Esophagus squamous epithelium (tissue), 5 donors: Measurements from ENCODE around the gene FCRL6. TPM values are rescaled to one million over a fixed set of nuclear protein-coding genes. Genes with fewer than 3 reads are reported as not detected.

Source experiments
- DNase-seq: peaks from one replicate; lab custom pipeline; 2025; lab: John Stamatoyannopoulos, UW
- H3K27ac ChIP-seq, 4 donors: fragments of 200-600 bp; sonication (generic); one replicate each; pipeline ENCODE4 v1.5.1; 2016 to 2019; ENCODE audit warnings: mild to moderate bottlenecking in 1 of 4
- H3K27me3 ChIP-seq, 4 donors: fragments of 200-600 bp; sonication (generic); 1 replicate in 3 of 4; 2 replicates in 1 of 4; pipeline versions ENCODE4 v1.5.1 to v1.6.0; 2017 to 2021; ENCODE audit warnings: antibody characterized with exemption in 1 of 4
- H3K36me3 ChIP-seq, 3 donors: fragments of 200-600 bp; sonication (generic); one replicate each; pipeline ENCODE4 v1.5.1; 2016 to 2019
- H3K4me1 ChIP-seq, 3 donors: fragments of 200-600 bp; sonication (generic); one replicate each; pipeline ENCODE4 v1.5.1; 2017 to 2019
- H3K4me3 ChIP-seq, 4 donors: fragments of 200-600 bp; sonication (generic); 1 replicate in 3 of 4; 2 replicates in 1 of 4; pipeline ENCODE4 v1.5.1; 2016 to 2019; ENCODE audit warnings: mild to moderate bottlenecking in 2 of 4, moderate library complexity in 1 of 4
- H3K9me3 ChIP-seq, 3 donors: fragments of 200-600 bp; sonication (generic); one replicate each; pipeline ENCODE4 v1.5.1; 2016 to 2019
- POLR2A ChIP-seq, 4 donors: fragments of 450-650 bp; IDR thresholded peaks; one replicate each; pipeline ENCODE4 v1.6.1; 2017; ENCODE audit warnings: antibody characterized with exemption in 4 of 4, mild to moderate bottlenecking in 4 of 4, moderate library complexity in 3 of 4
- whole genome bisulfite sequencing, 2 donors: methylation state at CpG; one replicate each; pipeline ENCODE4 v1.1.5; 2018; 5-methylcytosine and 5-hydroxymethylcytosine counted together
- intact Hi-C: fragments of 100-400 bp; cut with DNase I; formaldehyde crosslinking; loops from one replicate; pipeline ENCODE4 v1.15.0; 2022
- total RNA-seq, 4 donors: library from RNA; depleted of rRNA; stranded (reverse); fragments of >200 nt; gene quantifications; one replicate each; pipeline ENCODE4 v1.1.0, GENCODE V29; 2016
- TF ChIP-seq, protein P1 (sequence below), 6 experiments: fragments of 450-650 bp in 4 of 6; fragments of 200-600 bp in 2 of 6; sonication (generic) in 2 of 6; IDR thresholded peaks; one replicate each; pipeline ENCODE4 v1.5.1; 2016 to 2019; ENCODE audit warnings: antibody characterized with exemption in 6 of 6, mild to moderate bottlenecking in 4 of 6, moderate library complexity in 4 of 6
- donor health status: DM: yes; HTN: yes; CAD: no.

FCRL6 gene
- total RNA-seq, 4 donors from 2014 or later = 0.76 TPM; not detected in 3

- TF ChIP-seq, protein P1, sequence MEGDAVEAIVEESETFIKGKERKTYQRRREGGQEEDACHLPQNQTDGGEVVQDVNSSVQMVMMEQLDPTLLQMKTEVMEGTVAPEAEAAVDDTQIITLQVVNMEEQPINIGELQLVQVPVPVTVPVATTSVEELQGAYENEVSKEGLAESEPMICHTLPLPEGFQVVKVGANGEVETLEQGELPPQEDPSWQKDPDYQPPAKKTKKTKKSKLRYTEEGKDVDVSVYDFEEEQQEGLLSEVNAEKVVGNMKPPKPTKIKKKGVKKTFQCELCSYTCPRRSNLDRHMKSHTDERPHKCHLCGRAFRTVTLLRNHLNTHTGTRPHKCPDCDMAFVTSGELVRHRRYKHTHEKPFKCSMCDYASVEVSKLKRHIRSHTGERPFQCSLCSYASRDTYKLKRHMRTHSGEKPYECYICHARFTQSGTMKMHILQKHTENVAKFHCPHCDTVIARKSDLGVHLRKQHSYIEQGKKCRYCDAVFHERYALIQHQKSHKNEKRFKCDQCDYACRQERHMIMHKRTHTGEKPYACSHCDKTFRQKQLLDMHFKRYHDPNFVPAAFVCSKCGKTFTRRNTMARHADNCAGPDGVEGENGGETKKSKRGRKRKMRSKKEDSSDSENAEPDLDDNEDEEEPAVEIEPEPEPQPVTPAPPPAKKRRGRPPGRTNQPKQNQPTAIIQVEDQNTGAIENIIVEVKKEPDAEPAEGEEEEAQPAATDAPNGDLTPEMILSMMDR (IDR thresholded peaks at IDR 0.05) = peak in 2 of 6 experiments; percentile 10 to 32
- TF ChIP-seq POLR2A (IDR thresholded peaks at IDR 0.05) = no peak
- H3K9me3 ChIP-seq = no peaks in the 10 kb centered on the region
- DNase-seq = no peak
- no peak overlapping the region for H3K4me3 ChIP-seq
- peaks cover 4 to 62% (median 21%) of the 10 kb centered on the region in 3 donors for H3K4me1 ChIP-seq
- 47 to 62% methylated on average over 8 to 10 of the region's 13 CpGs for WGBS, 2 donors
- intact Hi-C loops = no loop called here
- no peaks in the 10 kb centered on the region for H3K36me3 ChIP-seq
- H3K27me3 ChIP-seq = no peaks in the 10 kb centered on the region
- peak overlapping the region; percentile 16 to 61 (median 38) for H3K27ac ChIP-seq
These were observed 43.8 kb downstream of the FCRL6 start for GRCh38 chr1:159845751-159846629.

DNA sequence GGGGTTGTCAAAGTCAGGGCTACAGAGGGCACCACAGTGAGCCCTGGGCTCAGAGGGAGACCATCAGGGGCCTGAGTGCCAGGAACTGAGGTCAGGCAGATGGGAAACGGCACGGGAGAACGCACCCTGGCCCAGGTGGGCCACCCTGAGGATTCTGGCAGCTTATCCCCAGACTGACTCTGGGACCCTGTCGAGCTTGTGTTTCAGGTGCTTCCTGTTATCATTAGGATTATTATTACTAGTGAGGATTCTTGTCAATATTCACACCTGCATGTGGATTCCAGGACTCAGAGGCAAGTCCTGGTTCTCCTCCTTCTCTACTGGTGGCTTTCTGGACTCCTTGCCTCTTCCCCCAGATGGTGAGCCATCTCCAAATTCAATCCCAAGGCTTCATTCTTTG is 45.1 kb downstream of the FCRL6 start:
- TF ChIP-seq, protein P1 (IDR thresholded peaks at IDR 0.05) = no peak
- no peak for TF ChIP-seq POLR2A (IDR thresholded peaks at IDR 0.05)
- 64 to 67% methylated on average over 2 to 4 of the region's 4 CpGs for WGBS, 2 donors
- H3K36me3 ChIP-seq = no peaks in the 10 kb centered on the region
- DNase-seq = no peak
- no peak overlapping the region for H3K4me3 ChIP-seq
- peaks cover 4 to 55% (median 21%) of the 10 kb centered on the region in 3 donors for H3K4me1 ChIP-seq
- H3K27me3 ChIP-seq = no peaks in the 10 kb centered on the region
- intact Hi-C loops = no loop called here
- no peaks in the 10 kb centered on the region for H3K9me3 ChIP-seq
- peak overlapping the region in 1 of 4 donors; percentile 44 for H3K27ac ChIP-seq

DNA sequence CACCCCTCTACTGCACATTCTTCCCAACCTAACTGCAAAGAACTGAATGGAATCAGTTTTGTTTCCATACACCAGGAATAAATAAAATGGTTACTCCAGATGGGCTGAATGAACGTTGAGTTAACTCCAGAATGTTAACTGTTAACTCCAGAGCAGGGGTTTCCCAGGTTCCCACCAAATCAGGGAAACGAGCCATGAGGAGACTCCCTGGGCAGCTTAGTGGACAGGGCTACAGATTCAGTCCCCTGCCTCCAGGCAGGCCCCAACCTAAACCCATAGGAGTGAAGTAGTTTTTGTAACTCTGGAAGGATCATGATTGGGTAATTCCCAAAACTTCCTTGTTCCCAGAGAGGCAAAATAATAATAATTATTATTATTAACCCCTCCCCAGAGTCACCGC is 46.2 kb downstream of the FCRL6 start:
- 35 to 54% methylated on average over 3 of the region's 3 CpGs for WGBS, 2 donors
- H3K36me3 ChIP-seq = no peaks in the 10 kb centered on the region
- H3K9me3 ChIP-seq = no peaks in the 10 kb centered on the region
- intact Hi-C loops = no loop called here
- no peak overlapping the region for H3K4me3 ChIP-seq
- H3K27me3 ChIP-seq = no peaks in the 10 kb centered on the region
- DNase-seq = no peak
- TF ChIP-seq, protein P1 (IDR thresholded peaks at IDR 0.05) = no peak
- no peak for TF ChIP-seq POLR2A (IDR thresholded peaks at IDR 0.05)
- H3K4me1 ChIP-seq = peaks cover 4 to 59% (median 22%) of the 10 kb centered on the region in 3 donors
- H3K27ac ChIP-seq = peak overlapping the region in 3 of 4 donors; percentile 68 to 85 (median 70)

DNA sequence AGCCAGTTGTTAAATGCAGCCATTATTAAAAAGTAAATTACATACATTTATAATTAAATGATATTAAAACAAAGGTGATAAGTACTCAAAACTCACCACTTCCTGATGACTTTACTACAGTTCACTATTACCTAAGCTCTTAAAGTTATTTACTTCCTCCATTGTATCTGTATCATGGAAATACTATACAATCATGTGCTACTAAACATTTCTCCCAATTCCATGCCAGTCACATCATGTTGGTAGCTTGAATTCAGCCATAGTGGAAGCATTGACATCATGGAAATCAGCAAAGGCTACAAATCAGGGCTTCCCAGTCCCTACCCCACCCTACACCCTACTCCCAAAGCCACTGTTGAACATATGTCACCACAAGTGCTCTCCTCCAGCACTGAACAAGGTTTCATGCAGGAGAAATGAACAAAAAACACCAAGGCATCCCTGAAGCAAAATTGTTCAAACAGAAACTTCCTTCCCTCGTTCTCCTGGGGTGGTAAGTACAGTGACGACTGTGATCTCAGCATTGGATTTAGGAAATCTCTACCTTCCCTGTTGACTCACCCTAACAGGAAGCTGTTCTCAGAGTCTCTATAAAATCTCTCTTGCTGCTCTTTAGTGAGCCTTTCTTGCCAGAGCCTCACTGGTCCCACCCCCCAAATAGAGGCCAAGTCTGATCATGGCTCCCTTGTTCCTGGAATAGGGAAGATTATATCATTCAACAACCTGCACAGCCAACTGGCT is 47.6 kb downstream of the FCRL6 start:
- H3K27me3 ChIP-seq = no peaks in the 10 kb centered on the region
- DNase-seq = no peak
- H3K9me3 ChIP-seq = no peaks in the 10 kb centered on the region
- H3K4me1 ChIP-seq = peaks cover 4 to 67% (median 26%) of the 10 kb centered on the region in 3 donors
- TF ChIP-seq, protein P1 (IDR thresholded peaks at IDR 0.05) = no peak
- no peak for TF ChIP-seq POLR2A (IDR thresholded peaks at IDR 0.05)
- no peaks in the 10 kb centered on the region for H3K36me3 ChIP-seq
- 15 to 40% methylated on average over 2 of the region's 2 CpGs for WGBS, 2 donors
- peak overlapping the region; percentile 68 to 85 (median 74) for H3K27ac ChIP-seq
- H3K4me3 ChIP-seq = no peak overlapping the region
- intact Hi-C loops = no loop called here
